ENCODE measurements around the gene EGFR. TPM values are rescaled to one million over a fixed set of nuclear protein-coding genes. Genes with fewer than 3 reads are reported as not detected.

Gene EGFR
- total RNA-seq, 2 donors from 2014 or later: 78.3 to 112 TPM

DNA sequence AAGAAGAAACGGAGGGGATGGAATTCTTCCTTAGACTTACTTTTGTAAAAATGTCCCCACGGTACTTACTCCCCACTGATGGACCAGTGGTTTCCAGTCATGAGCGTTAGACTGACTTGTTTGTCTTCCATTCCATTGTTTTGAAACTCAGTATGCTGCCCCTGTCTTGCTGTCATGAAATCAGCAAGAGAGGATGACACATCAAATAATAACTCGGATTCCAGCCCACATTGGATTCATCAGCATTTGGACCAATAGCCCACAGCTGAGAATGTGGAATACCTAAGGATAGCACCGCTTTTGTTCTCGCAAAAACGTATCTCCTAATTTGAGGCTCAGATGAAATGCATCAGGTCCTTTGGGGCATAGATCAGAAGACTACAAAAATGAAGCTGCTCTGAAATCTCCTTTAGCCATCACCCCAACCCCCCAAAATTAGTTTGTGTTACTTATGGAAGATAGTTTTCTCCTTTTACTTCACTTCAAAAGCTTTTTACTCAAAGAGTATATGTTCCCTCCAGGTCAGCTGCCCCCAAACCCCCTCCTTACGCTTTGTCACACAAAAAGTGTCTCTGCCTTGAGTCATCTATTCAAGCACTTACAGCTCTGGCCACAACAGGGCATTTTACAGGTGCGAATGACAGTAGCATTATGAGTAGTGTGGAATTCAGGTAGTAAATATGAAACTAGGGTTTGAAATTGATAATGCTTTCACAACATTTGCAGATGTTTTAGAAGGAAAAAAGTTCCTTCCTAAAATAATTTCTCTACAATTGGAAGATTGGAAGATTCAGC is 187.6 kb downstream of the EGFR start:
- WGBS: 92% methylated on average over 9 of the region's 9 CpGs
- TF ChIP-seq POLR2AphosphoS5 (IDR thresholded peaks at IDR 0.05): no peak
- TF ChIP-seq, protein P1, sequence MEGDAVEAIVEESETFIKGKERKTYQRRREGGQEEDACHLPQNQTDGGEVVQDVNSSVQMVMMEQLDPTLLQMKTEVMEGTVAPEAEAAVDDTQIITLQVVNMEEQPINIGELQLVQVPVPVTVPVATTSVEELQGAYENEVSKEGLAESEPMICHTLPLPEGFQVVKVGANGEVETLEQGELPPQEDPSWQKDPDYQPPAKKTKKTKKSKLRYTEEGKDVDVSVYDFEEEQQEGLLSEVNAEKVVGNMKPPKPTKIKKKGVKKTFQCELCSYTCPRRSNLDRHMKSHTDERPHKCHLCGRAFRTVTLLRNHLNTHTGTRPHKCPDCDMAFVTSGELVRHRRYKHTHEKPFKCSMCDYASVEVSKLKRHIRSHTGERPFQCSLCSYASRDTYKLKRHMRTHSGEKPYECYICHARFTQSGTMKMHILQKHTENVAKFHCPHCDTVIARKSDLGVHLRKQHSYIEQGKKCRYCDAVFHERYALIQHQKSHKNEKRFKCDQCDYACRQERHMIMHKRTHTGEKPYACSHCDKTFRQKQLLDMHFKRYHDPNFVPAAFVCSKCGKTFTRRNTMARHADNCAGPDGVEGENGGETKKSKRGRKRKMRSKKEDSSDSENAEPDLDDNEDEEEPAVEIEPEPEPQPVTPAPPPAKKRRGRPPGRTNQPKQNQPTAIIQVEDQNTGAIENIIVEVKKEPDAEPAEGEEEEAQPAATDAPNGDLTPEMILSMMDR (IDR thresholded peaks at IDR 0.05): no peak
- no peak for TF ChIP-seq POLR2A (IDR thresholded peaks at IDR 0.05)
- no peaks in the 10 kb centered on the region for H3K9me3 ChIP-seq
- H3K27ac ChIP-seq: no peak overlapping the region
- H3K36me3 ChIP-seq: peaks cover 5 to 8% of the 10 kb centered on the region in 2 donors
- intact Hi-C loops (cut with DNase I): no loop called here
- H3K27me3 ChIP-seq (replicated peaks; ENCODE audit: insufficient read depth): no peaks in the 10 kb centered on the region
- no peak overlapping the region for H3K4me3 ChIP-seq
- H3K4me1 ChIP-seq (replicated peaks): no peaks in the 10 kb centered on the region
- no peak for DNase-seq (ENCODE audit: low spot score)

GRCh38 chr7:55207436-55208125 is 188.8 kb downstream of the EGFR start:
- H3K36me3 ChIP-seq: peaks cover 0 to 5% of the 10 kb centered on the region in 2 donors
- intact Hi-C loops (cut with DNase I): no loop called here
- no peak overlapping the region for H3K4me3 ChIP-seq
- TF ChIP-seq POLR2AphosphoS5 (IDR thresholded peaks at IDR 0.05) (no peak), POLR2A (IDR thresholded peaks at IDR 0.05) (no peak)
- TF ChIP-seq, protein P1 (IDR thresholded peaks at IDR 0.05): no peak
- no peaks in the 10 kb centered on the region for H3K27me3 ChIP-seq (replicated peaks; ENCODE audit: insufficient read depth)
- no peaks in the 10 kb centered on the region for H3K4me1 ChIP-seq (replicated peaks)
- DNase-seq (ENCODE audit: low spot score): no peak
- 86% methylated on average over 4 of the region's 4 CpGs for WGBS
- no peak overlapping the region for H3K27ac ChIP-seq
- no peaks in the 10 kb centered on the region for H3K9me3 ChIP-seq

DNA sequence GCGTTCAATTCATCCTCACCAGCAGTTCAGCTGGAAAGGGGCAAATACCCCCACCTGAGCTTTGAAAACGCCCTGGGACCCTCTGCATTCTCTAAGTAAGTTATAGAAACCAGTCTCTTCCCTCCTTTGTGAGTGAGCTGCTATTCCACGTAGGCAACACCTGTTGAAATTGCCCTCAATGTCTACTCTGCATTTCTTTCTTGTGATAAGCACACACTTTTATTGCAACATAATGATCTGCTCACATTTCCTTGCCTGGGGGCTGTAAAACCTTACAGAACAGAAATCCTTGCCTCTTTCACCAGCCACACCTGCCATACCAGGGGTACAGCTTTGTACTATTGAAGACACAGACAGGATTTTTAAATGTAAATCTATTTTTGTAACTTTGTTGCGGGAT is 190.5 kb downstream of the EGFR start:
- WGBS: 71% methylated on average over 4 of the region's 4 CpGs
- peaks cover 0 to 5% of the 10 kb centered on the region in 2 donors for H3K36me3 ChIP-seq
- H3K9me3 ChIP-seq: no peaks in the 10 kb centered on the region
- no peaks in the 10 kb centered on the region for H3K4me1 ChIP-seq (replicated peaks)
- TF ChIP-seq, protein P1 (IDR thresholded peaks at IDR 0.05): no peak
- no peaks in the 10 kb centered on the region for H3K27me3 ChIP-seq (replicated peaks; ENCODE audit: insufficient read depth)
- intact Hi-C loops (cut with DNase I): no loop called here
- no peak overlapping the region for H3K4me3 ChIP-seq
- DNase-seq (ENCODE audit: low spot score): no peak
- no peak overlapping the region for H3K27ac ChIP-seq

DNA sequence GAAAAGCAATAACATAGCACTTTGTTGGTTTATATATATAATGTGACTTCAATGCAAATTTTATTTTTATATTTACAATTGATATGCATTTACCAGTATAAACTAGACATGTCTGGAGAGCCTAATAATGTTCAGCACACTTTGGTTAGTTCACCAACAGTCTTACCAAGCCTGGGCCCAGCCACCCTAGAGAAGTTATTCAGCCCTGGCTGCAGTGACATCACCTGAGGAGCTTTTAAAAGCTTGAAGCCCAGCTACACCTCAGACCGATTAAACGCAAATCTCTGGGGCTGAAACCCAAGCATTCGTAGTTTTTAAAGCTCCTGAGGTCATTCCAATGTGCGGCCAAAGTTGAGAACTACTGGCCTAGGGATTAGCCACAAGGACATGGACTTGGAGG is 191.4 kb downstream of the EGFR start:
- intact Hi-C loops (cut with DNase I): no loop called here
- no peaks in the 10 kb centered on the region for H3K4me1 ChIP-seq (replicated peaks)
- peaks cover 0 to 5% of the 10 kb centered on the region in 2 donors for H3K36me3 ChIP-seq
- DNase-seq (ENCODE audit: low spot score): no peak
- no peaks in the 10 kb centered on the region for H3K27me3 ChIP-seq (replicated peaks; ENCODE audit: insufficient read depth)
- no peaks in the 10 kb centered on the region for H3K9me3 ChIP-seq
- no peak for TF ChIP-seq POLR2A (IDR thresholded peaks at IDR 0.05)
- TF ChIP-seq, protein P1 (IDR thresholded peaks at IDR 0.05): no peak
- no peak for TF ChIP-seq POLR2AphosphoS5 (IDR thresholded peaks at IDR 0.05)
- WGBS: 97% methylated on average over 4 of the region's 4 CpGs
- no peak overlapping the region for H3K27ac ChIP-seq
- no peak overlapping the region for H3K4me3 ChIP-seq

All from prostate gland (tissue), 2 donors.